HG02885 (cell line): ENCODE data around the gene FOXO3.
"Not testable (repeated sequence)": the region's sequence is repeated elsewhere in the genome, so short reads cannot be mapped to it uniquely, and the experiment has no call there.

Experiments used
- ATAC-seq: cut with Tn5 transposase; IDR thresholded peaks from one replicate; pipeline ENCODE4 v1.9.1; 2021; ENCODE audit warnings: mild to moderate bottlenecking; ENCODE audit not compliant: unreplicated experiment, poor library complexity

FOXO3 gene

DNA sequence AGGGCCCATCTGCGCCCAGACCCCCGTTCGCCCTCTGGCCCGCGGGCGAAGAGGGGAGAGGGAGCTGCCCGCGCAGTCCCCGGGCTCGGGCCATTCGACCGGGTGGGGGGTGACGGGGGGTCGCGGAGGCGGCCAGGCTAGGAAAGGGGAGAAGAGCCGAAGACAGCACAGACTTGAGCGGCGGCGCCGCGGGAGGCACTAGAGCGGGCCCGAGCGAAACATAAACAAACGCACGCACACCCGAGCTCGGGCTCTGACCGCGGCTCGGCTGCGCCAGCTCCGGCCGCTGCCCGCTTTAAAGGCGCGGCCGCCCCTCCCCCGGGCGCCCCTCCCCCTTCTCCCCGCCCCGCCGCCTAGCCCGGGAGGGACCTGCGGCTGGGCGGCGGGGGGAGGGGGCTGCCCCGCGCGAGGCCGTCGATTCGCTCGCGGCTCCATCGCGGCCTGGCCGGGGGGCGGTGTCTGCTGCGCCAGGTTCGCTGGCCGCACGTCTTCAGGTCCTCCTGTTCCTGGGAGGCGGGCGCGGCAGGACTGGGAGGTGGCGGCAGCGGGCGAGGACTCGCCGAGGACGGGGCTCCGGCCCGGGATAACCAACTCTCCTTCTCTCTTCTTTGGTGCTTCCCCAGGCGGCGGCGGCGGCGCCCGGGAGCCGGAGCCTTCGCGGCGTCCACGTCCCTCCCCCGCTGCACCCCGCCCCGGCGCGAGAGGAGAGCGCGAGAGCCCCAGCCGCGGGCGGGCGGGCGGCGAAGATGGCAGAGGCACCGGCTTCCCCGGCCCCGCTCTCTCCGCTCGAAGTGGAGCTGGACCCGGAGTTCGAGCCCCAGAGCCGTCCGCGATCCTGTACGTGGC is at the start of gene FOXO3:
Gene FOXO3, plus strand, starts transcription at position 455 of the 846 bp plus-strand sequence. Its CDS starts 292 bp downstream, at position 747.
- no peak for ATAC-seq

DNA sequence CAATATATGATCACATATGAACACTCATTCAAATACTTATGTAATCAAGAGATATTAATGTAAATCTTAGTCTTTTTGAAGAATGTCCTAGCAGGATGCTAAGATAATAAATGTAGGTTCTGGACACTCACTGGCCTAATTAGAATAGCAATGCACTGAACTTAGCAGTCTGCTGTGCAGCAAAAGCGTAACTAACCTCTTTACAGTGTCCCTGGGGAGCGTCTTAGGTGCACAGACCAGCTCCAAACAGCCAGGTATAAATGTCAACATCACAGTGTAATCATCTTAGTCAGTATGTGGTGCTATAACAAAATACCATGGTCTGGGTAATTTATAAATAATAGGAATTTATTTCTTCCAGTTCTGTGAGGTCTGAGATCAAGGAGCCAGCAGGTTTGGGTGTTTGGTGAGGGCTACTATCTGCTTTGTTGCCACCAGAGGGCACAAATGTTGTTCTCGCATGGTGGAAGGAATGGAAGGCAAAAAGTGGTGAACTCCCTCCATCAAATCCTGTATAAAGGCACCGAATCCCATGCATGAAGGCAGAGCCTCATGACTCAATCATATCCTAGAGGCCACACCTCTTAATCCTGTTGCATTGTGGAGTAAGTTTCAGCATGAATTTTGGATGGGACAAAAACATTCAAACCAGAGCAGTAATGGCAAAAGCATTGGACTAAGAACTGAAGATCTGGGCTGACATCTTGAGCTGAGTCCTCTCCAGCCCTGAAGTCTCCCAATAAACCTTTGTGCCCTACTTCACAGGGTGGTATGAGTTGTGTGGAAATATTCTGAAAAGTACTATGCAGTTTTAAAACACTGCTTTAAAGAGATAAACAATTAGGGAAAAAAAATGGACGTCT is 41.8 kb upstream of the FOXO3 start:
- ATAC-seq = no peak

DNA sequence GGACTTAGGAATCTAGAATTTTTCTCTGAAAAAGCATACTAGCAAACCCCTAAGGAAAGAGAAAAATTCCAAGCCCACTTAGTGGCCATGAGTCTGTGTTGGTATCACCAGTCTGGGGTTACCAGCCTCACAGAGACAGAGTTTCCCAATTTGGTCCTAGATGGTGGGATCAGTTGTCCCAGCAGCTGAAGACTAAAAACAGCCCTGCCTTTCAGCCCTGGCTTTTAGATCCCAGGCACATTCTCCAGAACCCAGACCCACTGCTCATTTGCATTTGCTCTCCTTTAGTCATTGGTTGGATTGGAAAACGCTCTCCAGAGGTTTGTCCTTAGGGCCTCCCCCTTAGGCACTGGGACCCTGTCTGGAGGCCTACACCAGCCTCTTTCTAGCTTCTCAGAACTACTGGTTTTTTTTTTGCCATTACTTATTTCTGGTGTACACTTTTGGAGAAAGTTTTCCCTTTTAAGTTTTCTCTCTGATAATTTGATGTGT is 39.1 kb upstream of the FOXO3 start:
- ATAC-seq = no peak

DNA sequence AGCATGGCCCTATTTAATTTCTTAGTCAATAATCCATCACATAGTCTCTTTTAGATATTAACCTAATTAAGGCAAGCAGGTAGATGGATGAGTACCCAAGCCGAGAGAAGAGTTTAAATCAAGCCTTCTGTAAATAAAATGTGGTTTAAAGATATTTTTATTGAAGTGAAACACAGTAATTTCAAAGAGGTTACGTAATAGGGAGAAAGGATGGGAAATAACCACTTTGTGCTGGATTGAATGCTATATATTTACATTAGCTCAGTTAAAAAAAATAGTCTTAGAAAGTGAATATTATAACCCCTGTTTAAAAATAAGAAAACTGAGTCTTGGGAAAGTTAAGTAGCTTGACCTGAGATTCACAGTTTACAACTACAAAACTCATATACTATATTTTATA is 37.0 kb upstream of the FOXO3 start:
- ATAC-seq = no peak

DNA sequence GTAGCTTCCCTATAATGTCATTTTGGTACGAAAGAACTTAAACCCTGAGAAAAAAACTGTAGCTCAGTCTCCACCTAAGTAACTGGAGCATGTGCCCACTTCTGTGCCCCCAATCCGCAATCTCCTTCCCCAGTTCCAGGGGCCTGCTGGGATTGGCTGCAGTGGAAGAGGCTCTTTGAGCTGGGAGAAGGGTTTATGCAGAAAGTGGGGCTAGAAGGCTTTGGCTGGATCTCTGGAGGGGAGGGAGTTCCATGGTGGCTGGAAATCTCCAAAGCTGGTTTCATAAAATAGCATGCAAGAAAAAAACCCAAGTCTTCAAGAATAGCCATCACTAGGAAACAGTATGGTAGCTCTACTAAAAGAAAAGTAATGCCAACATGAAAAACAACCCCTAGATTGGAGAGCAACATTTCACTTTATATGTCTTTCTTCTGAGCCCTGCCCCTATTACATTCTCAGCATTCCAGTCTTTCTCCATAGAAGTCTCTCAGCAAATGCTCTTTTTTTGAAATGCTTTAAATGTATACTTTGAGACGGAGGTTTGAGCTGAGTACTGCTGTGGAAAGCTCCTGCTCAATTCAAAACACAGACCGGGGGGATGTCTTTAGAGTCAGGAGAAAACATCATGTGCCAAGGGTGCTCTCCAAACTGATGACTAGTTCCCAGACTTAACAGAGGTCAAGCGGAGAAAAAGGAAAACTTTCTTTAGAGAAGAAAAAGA is 36.0 kb upstream of the FOXO3 start:
- ATAC-seq = no peak

DNA sequence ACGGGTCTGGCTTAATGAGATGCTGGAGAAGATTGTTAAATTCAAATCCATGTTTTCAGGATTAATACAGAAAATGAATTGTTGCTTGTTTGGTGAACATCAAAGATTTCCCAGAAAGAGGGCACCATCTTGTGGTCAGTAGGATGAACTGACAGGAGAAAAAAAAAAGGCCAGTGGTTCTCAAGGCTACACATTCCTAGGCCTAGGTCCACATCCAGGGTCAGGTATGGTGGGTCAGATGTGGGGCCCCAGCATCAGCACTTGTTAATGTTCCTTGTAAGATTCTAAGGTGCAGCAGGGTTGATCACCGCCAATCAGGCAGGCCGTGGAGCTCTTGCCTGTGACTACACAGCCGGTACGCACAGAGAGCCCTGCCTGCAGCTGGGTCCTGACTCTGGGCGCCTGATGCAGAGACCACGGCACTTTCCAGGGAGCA is 34.0 kb upstream of the FOXO3 start:
- ATAC-seq = no peak

DNA sequence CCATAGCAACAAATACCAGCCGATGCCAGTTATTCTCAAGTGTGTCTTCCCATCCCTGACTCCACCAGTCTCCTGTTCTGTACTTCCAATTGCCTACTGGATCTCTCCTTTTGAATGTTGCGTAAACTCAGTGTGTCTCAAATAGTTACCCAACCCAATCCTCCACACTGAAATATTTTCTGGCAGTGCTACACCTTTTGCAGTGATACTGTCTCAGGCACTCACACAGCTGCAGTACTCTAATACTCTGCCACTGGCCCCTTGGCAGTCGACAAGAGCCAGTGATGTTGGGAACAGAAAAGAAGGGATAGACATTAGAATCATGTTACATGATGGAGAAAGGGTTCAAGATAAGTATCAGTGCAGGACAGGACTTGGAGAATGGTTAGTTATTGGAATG is 31.8 kb upstream of the FOXO3 start:
- ATAC-seq = no peak

DNA sequence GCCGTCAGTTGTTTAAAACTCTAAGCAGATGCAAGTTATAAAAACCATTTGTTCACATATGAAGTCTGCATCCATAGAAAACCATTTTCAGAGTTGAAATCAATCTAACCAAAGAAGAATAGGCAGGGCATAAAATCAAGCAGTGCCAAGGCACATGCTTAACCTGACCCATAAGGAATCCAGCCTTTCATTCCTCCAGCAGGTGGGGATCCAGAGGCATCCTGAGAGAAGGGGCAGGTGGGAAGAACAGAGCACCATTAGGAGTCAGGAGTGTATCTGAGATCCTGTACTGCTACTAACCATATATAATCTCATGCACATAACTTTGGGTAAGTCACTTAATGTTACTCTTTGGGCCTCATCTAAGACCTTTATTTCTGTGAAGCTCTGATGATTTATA is 29.4 kb upstream of the FOXO3 start:
- ATAC-seq = no peak

DNA sequence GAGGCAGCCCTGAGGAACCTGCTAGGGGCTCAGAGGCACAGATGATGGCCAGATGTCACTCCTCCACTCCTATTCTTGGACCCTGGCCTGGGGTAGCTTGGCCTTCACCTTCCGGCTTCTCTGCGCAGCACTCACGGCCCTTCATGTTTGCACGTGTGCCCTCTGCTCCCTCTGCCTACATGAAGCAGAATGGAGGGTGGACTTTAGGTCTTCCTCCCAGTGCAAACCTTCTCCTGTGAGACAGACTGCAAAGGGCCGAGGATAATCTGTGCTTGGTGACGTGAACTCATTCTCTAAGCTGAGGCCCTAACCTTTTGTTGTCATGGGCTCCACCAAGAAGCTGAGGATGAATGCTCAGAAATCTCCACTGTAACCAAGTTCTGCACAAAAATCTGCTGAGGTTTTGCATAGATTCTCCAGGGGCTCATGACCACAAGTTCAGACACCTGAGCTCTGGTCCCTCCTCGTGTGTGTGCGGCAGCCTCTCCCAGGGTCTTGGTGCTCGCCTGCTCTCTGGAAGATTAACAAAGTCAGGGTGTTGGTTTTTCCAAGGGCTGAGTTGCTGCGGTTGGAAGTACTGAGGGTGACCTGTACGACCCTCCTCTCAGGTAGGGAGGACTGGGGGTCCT is 25.5 kb upstream of the FOXO3 start:
- ATAC-seq = no peak

DNA sequence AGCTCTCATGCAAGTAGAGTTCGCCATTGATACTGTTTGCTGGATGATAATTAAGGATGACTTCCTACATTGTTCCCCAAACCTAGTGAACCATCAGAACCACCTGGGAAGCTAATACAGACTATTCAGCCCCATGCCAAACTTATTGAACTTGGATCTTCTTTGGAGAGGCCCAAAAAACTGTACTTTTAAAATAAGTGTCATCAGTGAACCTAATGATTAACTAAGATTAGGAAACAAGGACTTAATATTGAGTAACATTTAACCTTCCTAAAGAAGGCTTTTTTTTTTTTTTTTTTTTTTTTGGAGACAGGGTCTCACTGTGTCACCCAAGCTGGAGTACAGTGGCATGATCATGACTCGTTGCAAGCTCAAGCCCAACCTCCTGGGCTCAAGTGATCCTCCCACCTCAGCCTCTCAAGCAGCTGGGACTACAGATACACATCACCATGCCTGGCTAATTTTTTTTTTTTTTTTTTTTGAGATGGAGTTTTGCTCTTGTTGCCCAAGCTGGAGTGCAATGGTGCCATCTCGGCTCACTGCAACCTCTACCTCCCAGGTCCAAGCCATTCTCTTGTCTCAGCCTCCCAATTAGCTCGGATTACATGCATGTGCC is 24.7 kb upstream of the FOXO3 start:
- not testable (repeated sequence) for ATAC-seq

DNA sequence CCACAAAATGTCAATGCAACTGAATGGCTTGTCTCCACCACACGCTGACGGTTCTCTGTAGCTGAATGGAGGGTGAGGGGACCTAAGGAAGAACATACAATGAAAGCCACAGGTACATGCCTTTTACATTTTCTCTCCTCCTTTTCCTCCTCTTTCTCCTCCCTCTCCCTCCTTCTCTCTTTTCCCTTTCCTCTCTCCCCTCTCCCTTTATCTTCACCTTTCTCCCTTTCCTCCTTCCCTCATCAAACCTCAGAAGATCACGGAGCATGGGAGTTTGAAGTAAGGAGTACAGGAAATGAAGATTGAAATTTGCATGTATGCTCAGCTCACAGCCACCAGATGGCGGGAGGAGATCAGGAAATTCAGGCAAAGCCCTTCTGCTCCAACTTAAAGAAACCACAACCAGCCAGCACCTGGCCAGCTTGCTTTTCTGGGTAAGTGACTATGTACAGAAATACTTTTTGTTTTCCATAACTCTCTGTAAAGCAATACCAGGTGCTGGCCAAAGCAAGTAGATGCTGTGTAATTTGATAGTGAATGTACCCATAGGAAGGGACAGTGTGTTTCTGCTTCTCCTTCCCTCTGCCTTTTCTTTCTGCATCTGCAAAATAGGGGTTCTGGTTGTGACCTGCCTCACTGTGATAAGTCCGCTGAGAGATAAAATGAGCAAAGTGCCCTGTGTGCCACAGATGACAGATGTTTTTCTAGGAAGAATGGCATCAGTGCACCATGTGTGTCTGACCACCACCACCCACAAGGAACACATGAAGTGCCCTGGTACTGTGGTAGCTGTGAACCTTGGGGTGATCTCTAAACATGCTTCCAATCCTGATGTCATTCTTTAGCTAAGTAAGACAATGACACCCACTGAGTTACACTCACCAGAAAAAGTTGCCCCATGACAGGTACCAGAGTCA is 18.6 kb upstream of the FOXO3 start:
- no peak for ATAC-seq

DNA sequence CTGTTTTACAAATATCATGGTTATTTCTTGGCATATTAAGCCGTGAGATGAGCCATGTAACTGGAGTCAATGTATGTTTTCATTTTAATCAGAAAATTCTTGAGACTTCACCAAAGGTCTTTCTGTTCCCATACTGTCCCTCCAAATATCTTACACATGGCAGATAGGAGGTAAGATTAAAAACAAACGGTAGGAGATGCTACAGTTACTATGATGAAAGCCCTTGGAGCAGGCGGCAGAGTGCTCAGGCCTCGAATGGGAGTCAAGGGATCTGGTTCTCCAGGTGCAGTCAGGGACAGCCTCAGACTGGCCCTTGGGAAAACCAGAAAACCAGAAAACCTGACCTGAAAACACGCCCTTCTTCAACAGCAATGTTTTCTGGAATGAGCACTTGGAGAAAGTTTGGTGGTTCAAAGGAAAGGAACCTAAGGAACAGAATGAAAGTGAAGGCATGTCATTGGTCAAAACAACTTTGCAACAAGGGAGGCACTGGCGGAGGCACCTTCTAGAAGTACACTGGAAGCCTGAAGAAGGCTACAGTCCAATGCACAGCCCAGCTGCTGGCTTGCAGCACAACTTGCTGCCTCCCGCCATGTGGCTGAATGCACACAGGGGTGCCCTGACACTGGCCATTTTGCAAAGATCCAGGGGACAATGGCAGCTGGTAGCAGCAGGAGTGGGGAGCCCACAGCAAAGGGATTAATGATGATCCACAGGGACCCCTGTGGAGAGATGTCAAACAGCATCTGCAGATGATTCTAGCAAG is 17.4 kb upstream of the FOXO3 start:
- ATAC-seq = no peak

DNA sequence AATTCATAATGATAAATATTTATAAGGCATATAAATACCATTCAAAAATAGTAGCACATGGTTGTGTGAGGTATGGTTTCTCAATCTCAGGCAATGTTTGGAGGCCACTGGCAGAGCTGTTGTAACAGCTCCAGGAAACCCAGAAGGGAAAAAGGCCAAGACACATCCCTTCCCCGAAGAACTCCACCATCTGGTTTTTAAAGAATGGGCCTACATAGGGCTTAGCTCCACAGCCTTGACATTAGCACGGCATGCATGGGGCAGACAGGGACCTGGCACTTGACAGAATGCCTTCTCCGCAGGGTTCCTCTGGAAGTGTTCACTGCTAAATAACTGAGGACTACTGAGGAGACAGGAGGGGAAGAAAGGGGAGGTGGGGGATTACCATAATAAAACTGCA is 16.1 kb upstream of the FOXO3 start:
- ATAC-seq = no peak

DNA sequence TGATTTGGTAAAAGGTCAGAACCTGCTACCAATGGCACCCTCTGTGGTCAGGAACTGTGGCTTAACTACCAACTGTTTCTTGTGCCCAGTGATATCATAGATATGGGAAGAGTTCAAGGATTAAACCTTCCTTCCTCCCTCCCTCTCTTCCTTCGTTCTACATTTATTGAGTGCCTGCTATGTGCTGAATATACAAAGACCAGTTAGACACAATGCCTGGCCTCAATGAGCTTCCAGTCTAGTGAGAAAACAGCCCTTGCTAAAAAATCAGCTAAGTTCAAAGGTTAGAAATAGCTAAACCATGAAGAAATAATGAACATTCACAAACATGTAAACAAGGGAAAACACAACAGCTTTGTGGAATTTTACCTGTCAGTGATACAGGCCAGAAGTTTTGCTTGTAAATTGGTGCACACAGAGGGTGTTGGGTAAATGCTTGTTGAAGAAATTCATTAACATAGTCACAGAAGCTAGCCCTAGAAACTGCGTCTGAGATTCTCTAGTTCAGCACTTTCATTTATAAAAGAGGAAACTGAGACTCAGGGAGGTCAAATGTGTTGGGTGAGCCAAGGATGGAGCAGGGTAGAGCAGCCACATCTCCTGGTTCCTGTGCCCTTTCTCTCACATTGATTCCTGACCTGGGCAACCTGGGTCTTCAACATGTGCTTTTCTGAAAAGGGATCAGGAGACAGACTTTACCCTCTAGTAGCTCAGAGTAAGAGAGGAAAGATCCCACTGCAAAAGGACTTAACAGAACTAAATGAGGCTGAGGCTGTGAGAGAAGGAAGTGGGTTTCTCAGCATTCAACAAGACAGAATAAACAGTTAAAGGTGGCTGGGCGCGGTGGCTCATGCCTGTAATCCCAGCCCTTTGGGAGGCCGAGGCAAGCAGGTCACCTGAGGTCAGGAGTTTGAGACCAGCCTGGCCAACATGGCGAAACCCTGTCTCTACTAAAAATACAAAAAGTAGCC is 14.4 kb upstream of the FOXO3 start:
- no peak for ATAC-seq

DNA sequence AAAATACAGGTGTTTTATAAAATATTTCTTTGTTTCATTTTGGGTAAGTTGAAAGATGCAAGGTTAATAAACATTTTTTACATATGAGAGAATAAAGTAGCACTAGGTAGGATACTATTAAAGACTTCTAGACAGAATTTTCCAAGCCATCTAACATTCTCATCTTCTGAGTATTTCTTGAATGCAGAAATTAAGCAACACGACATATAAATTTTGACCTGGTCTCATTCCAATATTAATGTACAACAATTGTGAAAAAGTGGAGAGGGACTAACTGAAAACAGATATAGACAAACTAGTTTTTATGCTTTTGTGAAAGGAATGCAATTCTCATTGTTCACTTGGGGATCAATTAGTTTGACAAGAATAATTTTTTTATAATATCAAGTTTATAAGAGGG is 11.5 kb upstream of the FOXO3 start:
- ATAC-seq = no peak

DNA sequence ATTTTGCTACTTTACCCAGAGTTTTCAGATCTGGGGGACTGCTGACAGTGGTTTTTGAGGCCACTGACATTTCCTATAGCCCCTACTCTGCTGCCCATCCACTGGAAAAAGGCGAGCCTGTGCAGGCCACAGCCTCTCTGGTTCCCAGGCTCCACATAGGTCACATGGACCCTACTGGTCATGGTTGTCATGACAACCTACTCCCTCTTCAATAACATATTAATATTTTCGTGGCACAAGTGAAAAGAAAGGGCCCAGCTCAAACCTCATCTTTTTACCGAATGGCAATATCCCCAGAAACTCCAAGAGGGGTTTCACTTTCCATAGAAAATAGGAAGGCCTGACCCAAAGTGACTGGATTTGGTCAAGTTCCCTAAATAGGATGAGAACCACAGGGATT is 11.0 kb upstream of the FOXO3 start:
- ATAC-seq = no peak

DNA sequence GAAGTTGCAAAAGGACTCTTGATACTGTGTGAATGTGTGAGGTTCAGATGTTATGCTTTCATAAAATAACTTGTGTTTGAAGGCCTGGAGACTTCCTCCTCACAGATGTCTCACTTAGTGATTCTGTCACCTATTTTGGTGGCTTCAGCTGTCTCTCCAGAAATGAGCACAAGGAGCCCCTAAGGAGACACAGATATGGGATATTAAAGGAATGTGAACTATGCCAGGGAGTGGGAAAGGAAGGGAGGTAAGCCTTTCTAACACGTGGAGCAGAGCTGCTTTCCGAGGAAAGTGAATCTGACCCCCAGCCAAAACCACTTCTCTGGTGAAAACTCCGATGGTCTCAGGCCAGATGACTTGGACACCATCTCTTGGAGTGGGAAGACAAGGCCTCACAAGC is 10.5 kb upstream of the FOXO3 start:
- no peak for ATAC-seq
